Measurements from ENCODE around the gene IL17REL.
"Not testable (repeated sequence)": the region's sequence is repeated elsewhere in the genome, so short reads cannot be mapped to it uniquely, and the experiment has no call there.

The IL17REL gene

DNA sequence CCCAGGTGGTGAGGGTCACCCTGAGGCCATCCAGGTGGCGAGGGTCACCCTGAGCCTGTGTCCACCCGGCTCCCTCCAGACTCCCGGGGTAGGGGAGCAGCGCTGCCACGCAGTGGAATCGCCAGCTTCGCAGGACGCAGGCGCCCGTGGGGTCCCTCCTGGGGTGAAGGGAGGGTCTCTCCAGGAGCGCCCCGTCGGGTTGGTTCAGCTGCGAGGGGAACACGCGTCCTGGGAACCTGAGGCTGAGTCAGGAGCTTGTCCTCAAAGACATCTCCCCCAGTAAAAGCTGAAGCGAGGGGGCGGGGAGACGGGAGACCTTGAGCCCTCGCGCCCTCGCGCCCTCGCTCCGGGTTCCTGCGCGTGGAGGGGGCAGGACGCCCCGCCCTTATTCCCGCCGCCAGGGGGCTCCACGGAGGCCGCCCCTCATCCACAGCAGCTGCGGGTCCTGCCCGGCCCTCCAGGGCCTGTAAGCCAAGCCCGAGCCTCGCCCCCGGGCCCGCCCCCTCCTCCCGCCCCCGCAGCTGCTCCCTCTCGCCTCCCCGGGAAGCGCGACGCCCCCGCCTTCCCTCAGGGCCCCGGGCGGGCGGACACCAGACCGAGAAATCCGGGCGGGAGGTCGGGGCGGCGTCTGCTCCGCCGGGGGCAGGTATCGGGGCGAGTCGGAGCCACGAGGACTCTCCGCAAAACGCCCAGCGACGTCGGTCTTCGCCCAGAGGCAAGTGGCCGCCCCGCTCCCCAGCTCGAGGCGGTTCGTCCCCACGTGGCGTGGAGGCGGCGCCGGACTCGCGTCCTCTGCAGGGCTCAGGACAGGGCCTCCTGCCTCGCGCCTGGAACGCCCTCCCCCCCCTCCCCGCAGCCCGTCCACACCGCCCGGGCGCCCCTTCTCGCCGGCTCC lies 29.2 kb downstream of the IL17REL start:
- no peak for DNase-seq

DNA sequence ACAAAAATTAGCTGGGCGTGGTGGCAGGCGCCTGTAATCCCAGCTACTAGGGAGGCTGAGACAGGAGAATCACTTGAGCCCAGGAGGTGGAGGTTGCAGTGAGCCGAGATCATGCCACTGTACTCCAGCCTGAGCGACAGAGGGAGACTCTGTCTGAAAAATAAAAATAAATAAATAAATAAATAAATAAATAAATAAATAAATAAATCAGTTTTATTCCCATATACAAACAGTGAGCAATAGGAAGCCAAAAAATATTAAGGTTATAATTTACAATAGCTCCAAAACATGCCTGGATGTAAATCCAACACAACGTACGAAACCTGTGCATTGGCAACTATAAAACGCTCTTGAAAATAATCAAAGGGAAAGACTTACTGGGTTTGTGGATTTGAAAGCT lies 30.8 kb downstream of the IL17REL start:
- not testable (repeated sequence) for DNase-seq

DNA sequence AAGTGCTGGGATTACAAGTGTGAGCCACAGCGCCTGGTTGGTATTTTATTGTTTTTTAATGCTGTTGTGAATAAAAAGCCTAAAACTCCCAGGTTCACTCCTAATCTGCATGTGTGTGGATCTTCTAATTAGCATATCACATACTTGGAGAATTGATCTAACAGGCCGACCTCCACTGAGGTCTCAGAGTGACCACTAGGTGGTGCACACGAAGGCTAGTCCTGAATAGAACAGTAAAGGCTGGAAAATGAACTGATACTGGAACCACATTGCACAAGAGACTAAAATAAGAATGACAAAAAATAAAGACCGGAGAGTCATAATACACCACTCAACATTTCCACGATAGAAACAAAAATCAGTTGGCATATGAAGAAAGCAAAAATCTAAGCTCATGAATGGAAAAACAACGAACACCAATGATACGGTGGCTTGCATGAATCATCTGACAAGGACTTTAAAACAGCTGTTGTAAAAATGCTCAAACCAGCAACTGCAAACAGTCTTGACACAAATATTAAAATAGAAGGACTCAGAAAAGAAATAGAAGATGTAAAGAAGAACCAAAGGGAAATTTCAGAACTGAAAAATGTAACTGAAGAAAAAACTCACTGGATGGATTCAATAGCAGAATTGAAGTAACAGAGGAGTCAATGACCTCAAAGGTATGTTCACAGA lies 32.8 kb downstream of the IL17REL start:
- peak; percentile 14 for DNase-seq

DNA sequence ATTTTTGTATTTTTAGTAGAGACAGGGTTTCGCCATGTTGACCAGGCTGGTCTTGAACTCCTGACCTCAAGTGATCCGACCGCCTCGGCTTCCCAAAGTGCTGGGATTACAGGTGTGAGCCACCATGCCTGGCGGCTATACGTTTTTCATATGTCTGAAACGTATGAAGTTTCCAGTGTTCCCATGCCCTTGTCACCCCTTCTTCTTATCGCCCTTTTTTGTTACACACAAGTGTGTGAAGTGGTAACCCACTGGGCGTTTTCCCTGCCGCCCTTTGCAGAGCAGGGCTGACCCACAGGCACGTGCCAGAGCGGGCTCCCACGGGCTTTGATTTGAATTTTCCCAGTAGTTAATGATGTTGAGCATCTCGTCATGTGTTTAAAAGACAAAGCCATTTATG lies 35.0 kb downstream of the IL17REL start:
- DNase-seq: no peak

DNA sequence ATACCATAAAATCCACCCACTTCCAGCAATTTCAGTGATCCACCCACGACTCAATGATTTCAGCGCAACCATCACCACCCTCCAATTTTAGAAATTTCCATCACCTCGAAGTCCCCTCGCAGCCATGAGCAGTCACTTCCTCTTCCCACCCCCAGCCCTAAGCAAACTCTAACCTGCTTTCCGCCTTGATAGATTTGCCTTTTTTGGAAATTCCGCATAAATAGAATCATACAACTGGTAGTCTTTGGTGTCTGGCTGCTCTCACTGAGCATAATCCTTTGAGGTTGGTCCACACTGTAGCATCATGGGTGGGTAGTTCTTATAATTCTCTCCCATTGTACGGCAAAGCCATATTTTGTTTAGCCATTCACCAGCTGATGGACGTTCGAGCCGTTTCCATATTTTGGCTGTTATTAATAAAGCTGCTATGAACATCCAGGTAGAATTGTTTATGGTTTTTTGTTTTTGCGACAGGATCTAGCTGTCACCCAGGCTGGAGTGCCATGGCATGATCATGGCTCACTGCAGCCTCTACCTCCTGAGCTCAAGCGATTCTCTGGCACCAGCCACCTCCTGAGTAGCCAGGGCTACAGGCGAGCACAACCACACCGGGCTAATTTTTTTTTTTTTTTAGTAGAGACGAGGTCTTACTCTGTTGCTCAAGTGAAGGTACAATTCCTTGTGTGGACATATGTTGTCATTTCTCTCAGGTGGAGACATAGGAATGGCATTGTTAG lies 36.0 kb downstream of the IL17REL start:
- DNase-seq: no peak

DNA sequence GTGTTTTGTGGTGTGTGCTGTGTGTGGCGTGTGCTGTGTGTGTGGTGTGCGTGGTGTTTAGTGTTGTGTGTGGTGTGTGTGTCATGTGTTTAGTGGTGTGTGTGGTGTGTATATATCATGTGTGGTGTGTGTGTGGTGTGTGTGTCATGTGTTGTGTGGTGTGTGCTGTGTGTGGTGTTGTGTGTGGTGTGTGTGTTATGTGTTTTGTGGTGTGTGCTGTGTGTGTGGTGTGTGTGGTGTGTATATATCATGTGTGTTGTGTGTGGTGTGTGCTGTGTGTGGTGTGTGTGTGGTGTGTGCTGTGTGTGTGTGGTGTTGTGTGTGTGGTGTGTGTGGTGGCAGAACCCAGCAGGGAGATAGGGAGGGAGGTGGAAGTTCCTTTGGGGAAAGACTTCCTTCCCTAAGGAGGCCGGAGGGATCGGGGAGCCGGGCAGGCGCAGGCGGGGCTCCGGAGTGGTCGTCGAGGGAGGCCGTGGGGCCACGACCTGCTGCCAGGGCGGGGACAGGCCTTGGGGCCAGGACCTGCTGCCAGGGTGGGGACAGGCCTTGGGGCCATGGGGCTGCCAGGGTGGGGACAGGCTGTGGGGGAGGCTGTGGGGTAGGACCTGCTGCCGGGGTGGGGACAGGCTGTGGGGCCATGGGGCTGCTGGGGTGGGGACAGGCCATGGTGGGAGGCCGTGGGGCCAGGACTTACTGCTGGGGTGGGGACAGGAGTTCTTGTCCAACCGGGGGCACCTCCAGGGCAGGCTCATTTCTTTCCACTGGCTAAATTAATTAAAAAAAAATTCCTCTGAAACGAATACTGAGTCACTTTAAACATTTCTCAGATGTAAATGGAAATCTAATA lies 36.8 kb downstream of the IL17REL start:
- no peak for DNase-seq

DNA sequence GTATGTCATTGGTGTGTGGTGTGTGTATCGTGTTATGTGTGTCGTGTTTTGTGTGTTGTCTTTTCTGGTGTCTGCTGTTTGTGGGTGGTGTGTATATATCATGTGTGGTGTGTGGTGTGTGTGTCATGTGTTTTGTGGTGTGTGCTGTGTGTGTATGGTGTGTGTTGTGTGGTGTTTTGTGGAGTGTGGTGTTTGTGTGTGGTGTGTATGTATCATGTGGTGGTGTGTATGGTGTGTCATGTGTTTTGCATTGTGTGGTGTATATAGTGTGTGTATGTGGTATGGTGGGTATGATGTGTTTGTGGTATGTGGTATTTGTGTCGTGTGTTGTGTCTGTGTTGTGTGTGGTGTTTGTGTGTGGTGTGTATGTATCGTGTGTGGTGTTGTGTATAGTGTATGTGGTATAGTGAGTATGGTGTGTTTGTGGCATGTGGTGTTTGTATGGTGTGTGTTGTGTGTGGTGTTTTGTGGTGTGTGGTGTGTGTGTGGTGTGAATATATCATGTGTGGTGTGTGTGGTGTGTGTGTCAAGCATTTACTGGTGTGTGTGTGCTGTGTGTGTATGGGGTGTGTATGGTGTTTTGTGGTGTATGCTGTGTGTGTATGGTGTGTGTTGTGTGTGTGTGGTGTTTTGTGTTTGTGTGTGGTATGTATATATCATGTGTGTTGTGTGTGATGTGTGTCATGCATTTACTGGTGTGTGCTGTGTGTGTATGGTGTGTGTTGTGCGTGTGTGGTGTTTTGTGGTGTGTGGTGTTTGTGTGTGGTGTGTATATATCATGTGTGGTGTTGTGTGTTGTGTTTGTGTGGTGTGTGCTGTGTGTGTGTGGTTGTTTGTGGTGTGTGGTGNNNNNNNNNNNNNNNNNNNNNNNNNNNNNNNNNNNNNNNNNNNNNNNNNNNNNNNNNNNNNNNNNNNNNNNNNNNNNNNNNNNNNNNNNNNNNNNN lies 39.3 kb downstream of the IL17REL start:
- DNase-seq: no peak

DNA sequence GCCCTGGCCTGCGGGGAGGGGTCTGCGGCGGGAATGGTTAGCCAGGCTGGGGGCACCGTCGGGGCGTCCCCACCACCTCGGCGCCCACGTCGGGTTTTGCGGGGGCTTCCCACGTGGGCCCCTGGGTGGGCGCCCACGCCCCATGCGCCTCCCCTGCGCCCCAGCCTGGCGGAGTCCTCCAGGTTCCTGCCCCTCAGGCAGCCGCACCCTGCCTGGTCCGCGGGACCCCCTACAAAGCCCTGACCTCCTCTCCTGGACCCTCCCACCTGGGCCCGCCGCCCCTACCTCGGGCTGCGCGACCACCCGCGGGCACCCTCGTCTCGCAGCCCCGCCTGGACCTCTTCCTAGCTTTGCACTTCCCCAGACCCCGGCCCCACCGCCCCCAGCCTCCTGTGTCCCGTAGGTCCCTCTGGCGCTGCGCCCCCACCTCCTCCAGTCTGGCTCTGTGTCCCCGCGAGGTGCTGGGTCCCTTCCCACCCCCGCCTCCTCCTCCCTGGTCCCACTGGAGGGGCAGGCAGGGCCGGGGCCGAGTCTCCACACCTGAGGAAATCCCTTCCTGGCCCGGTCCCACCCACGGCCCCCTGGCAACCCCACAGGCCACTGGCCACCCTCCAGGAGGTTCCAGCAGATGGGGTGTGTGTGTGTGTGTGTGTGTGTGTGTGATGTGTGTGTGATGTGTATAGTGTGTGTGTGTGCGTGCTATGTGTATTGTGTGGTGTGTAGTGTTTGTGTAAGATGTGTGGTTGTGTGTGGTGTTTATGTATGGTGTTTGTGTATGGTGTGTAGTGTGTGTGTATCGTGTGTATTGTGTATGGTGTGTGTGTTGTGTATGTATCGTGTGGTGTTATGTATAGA lies 40.2 kb downstream of the IL17REL start:
- DNase-seq: no peak

DNA sequence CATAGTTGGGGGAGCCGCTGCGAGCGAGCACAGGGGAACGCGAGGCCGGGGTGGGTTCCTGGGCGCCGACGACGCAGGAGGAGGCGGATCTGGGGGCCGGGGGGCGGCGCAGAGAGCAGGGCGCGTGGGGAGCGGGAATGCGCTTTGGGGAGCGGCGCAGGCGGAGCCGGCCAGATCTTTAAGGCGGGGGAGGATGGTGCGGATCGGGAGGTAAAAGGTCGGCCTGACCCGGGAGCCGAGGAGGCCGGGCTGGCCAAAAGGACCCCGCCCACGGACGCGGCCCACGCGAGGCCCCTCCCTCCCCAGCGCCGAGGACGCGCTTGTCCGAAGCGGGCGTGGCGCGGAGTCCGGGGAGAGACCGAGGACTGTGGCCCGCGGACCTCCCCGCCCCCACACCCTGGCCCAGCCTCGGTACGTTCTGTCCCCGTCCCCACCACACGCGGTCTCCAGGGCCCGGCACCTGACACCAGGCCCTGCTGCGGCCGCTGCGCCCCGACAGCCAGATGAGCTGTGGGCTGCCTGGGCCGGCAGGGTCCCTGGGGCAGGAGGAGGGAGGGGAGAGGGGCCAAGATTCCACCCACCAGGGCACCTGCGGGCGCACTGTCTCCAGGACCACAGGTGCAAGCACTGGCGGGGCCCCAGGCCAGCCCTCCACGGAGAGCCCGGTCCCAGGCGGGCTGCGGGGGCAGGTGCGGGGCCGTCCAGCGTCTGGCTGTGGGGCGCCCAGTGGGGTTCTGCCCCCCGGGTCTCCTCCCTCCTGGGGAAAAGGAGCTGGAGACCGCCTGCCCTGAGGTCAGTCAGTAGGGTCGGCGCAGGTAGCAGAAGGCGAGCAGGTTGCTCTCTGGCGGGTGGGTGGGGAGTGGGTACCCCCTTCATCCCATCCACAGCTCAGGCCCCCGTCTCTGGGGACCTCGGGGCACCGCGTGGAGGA lies 41.1 kb downstream of the IL17REL start:
- DNase-seq: no peak

DNA sequence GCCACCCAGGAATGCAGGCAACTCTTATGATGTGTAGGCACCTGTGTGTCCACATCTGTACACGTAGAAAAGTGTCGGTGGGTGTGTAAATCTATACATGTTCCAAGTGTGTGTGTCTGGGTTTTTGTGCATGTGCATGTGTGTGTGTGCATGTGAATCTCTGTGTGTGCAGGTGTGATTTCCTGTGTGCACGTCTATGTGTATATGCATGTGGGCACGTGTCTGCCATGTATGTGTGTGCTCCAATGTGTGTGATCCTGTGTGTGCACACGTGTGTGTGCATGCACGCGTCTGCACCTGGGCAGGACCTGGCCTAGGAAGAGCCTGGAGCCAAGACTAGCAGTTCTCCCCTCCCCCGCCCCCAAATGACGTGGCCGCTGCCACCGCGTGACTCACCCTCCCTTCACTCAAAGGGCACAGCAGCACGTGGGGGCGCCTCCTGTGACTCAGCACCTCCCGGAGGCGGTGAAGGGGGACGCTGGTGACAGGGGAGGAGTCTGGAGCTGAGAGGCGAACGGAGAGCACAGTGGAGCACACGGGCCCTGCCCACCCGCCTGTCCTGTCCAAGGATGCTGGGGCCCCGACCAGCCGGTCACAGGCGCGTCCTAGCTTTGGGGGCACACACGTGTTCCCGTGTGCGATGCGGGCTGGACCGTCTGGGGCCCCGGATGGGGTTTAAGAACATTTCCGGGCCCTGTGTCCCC lies 41.9 kb downstream of the IL17REL start:
- peak; percentile 62 for DNase-seq

DNA sequence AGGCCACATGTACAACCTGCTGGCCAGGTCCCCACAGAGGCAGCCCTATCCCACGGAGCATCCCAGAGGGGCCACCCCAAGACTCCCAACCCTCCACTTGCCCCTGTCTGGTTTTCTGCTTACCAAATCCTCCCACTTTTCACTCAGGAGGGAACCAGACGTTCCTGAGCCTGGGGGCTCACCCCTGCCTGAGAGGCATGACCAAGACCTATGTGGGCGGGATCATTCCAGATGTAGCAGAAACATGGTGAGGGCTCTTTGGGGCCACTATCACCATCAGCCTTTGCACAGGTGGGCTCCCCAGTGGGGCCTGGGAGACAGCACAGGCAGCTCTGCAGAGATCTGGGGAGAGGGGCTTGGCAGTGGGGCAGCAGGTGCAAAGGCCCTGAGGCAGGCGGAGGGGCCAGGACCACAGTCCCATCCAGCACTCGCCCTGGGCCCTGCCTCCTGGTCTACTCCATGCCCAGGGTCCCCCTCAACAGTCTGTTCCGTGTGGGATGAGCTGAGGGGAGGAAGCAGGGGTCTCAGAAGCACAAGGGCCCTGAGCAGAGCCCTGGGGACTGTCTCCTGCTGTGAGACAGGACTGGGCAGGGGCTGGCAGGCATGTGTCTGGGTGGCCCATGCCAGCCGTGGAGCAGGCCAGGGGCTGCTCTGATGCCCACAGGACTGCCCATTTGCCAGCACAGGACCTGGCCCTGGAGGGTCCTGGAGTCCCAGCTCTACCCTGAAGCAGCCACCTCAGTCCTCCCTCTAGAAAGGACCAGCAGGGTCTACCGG lies 42.6 kb downstream of the IL17REL start:
- DNase-seq: no peak

DNA sequence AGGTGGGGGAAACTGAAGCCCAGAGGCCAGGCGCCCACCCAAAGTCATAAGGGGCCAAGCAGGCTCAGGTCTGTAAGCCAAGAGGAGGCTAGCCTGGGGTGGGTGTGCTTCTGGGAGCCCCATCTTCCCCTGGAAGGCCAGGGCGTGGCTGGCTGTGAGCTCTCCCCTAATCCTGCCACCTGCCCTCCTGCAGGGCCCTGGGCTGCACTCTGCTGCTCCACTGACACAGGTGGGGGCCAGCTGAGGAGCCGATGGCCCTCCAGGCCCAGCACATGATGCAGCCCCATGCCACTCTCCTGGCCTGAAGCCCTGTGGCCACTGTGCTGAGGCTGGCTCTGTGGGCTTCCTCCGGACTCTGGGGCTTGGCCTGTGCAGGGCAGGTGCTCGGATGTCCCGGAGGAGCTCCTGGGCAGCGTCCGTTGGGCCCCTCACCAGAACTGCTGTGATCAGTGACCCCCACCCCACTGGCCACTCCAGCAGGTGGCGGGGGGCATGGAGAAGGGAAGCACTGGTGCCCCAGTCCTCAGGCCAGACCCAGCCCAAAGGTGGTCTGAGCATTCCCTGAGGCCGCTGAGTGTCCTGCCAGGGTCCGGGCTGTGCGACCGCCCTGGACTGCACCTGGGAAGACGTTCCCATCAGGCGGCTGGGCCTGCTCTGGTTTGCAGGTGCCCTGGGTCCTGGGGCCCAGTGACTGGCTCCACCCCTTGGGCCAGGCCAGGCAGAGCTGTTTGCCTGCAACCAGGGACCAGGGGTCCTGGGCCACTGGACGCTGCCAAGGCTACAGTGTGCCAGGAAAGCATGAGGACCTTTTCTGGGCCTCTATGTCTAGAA lies 43.5 kb downstream of the IL17REL start:
- DNase-seq: no peak

DNA sequence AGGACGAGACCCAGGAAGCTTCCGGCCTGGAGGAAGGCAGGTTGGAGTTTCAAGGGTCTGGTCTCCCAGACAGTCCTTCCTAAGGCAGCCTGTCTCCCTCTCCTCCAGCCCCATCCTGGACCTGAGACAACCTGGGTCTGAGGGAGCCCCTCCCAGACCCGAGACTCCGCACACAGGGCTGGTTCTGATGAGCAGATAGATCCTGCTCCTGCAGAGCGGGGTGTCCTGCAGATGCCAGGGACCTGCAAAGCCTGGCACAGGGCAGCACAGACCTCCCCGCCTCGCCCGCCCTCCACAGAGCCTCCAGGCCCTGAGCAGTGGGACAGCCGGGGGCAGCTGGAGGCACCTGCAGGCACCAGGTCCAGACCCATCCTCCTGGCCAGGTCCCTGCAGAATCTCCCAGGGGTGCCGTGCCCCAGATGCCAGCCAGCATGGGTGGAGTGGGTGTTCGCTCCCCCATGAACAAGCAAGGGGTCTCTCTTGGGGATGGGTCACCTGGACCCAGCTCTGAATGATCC lies 44.2 kb downstream of the IL17REL start:
- no peak for DNase-seq

DNA sequence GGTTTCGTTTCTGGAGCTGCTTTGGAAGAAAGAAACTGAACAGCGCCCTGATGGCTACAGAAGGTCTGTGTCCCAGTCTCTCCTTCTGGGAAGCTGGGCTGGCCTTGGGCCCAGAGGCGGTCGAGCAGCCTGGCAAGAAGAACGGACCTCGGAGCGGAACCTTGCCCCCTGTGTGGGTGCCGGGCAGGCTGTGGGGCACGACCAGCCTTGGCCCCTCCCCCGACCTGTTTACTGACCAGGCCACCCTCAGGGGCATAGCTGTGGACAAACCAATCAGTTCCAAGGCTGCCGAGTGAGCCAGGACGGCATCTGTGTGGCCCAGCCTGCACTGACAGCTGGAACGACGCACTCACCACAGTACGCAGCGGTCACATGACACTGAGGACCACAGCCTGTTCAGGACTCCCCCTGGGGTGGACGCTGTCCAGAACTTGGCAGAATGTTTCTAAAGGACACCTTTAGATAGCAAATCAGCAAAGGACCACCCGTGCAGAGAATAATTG lies 44.8 kb downstream of the IL17REL start:
- DNase-seq: no peak

DNA sequence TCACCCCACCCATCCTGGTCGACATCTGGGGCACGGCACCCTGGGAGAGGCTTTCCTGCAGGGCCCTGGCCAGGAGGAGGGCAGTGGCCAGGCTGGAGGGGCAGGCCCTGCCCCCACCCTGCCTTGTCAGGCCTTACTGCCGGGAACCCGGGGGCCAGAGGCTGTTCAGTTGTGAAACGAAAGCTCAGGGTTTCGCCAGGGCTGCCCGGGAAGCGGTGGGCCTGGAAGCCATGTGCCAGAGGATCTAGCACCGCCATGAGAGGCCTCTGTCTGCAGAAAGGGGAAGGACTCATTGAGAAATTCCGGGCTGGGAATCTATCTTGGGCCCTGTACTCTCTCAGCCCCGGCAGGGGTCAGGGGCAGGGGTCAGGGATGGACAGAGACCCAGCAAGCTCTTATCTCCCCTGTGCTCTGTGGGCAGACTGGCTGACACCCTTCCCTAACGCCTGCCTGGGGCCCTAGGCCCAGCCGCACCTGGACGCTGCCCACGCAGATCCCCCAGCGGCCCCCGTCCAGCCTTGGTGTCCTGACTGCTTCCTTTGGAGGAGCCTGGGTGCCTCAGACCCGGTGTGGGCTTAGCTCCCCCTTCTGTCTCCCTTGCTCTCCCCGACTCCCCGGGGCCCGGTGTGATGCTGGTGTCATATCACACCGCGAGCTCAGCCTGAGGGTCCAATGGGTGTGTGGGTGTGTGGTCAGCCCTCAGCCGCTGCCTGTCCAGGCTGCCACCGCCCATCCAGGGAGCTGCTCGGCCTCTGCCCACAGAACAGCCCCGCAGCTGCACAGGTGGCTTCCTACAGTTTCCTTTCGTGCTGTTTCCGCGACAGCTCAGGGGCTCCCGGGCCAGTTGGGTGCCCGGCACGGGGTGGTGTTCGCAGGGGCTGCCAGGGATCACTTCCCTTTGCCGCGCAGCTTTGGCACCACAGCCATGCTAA lies 45.5 kb downstream of the IL17REL start:
- DNase-seq: no peak
